Measurements from ENCODE around the gene ARL14EP. TPM values are rescaled to one million over a fixed set of nuclear protein-coding genes. Genes with fewer than 3 reads are reported as not detected.

Gene ARL14EP
- polyA plus RNA-seq, 1 donor (not counting 4 experiments of a cell fraction or from before 2014, with no cell fraction given), result 32.6 TPM

GRCh38 chr11:30377347-30377746 lies 54.4 kb downstream of the ARL14EP start:
- peak; percentile 13 for DNase-seq (ENCODE audit: low read depth, low spot score)
- Histone ChIP-seq H3K9me3 (ENCODE audit: control insufficient read depth, low read depth, low read length) (no peaks in the 10 kb centered on the region), H3K79me2 (ENCODE audit: control insufficient read depth, insufficient read depth, low read length) (no peaks in the 10 kb centered on the region), H2AFZ (ENCODE audit: control insufficient read depth, low read length) (no peak overlapping the region), H3K4me3 (ENCODE audit: control insufficient read depth in 2 of 3, extremely low read depth in 1 of 3, insufficient read depth in 2 of 3, low read depth in 1 of 3, low read length in 3 of 3) (no peak overlapping the region), H3K9me1 (ENCODE audit: control insufficient read depth, extremely low read depth, insufficient read depth, low read length) (no peaks in the 10 kb centered on the region), H3K4me2 (ENCODE audit: control insufficient read depth, extremely low read depth, insufficient read depth, low read depth, low read length) (peak overlapping the region; percentile 47), H3K9ac (ENCODE audit: control insufficient read depth, extremely low read depth, insufficient read depth, low read length) (no peak overlapping the region), H4K20me1 (ENCODE audit: control insufficient read depth, extremely low read depth, insufficient read depth, low read length) (no peaks in the 10 kb centered on the region), H3K36me3 (ENCODE audit: control insufficient read depth in 2 of 2, extremely low read depth in 1 of 2, insufficient read depth in 2 of 2, low read length in 2 of 2) (no peaks in the 10 kb centered on the region), H3K27me3 (ENCODE audit: control insufficient read depth, extremely low read depth, insufficient read depth, low read length) (no peaks in the 10 kb centered on the region), H3K27ac (ENCODE audit: control insufficient read depth, insufficient read depth, low read length) (no peak overlapping the region), H3K4me1 (ENCODE audit: control insufficient read depth, extremely low read depth, insufficient read depth, low read length) (peaks cover 6% of the 10 kb centered on the region)
- no peak for FAIRE-seq
- TF ChIP-seq CTCF (optimal IDR thresholded peaks at IDR 0.05 in 1 of 3, IDR thresholded peaks at IDR 0.05 in 1 of 3, conservative IDR thresholded peaks at IDR 0.05 in 1 of 3; ENCODE audit: extremely low read depth in 1 of 3, insufficient read depth in 2 of 3, low read length in 3 of 3) (no peak), EZH2 (IDR thresholded peaks at IDR 0.05; ENCODE audit: low read length) (no peak)
- dilution Hi-C loops (cut with MboI; ENCODE audit: extremely low pct_ligation_motif_present, low sequenced_read_pairs), result no loop called here

- H3K4me1 ChIP-seq (ENCODE audit: control insufficient read depth, extremely low read depth, insufficient read depth, low read length), result peaks cover 6% of the 10 kb centered on the region
- no peak overlapping the region for H2AFZ ChIP-seq (ENCODE audit: control insufficient read depth, low read length)
- H3K9me3 ChIP-seq (ENCODE audit: control insufficient read depth, low read depth, low read length), result no peaks in the 10 kb centered on the region
- no peak overlapping the region for H3K9ac ChIP-seq (ENCODE audit: control insufficient read depth, extremely low read depth, insufficient read depth, low read length)
- no peaks in the 10 kb centered on the region for H3K9me1 ChIP-seq (ENCODE audit: control insufficient read depth, extremely low read depth, insufficient read depth, low read length)
- H4K20me1 ChIP-seq (ENCODE audit: control insufficient read depth, extremely low read depth, insufficient read depth, low read length), result no peaks in the 10 kb centered on the region
- H3K36me3 ChIP-seq (ENCODE audit: control insufficient read depth in 2 of 2, extremely low read depth in 1 of 2, insufficient read depth in 2 of 2, low read length in 2 of 2), result no peaks in the 10 kb centered on the region
- dilution Hi-C loops (cut with MboI; ENCODE audit: extremely low pct_ligation_motif_present, low sequenced_read_pairs), result no loop called here
- no peak for TF ChIP-seq EZH2 (IDR thresholded peaks at IDR 0.05; ENCODE audit: low read length)
- no peak for TF ChIP-seq CTCF (optimal IDR thresholded peaks at IDR 0.05 in 1 of 3, IDR thresholded peaks at IDR 0.05 in 1 of 3, conservative IDR thresholded peaks at IDR 0.05 in 1 of 3; ENCODE audit: extremely low read depth in 1 of 3, insufficient read depth in 2 of 3, low read length in 3 of 3)
- H3K4me2 ChIP-seq (ENCODE audit: control insufficient read depth, extremely low read depth, insufficient read depth, low read depth, low read length), result no peak overlapping the region
- H3K79me2 ChIP-seq (ENCODE audit: control insufficient read depth, insufficient read depth, low read length), result no peaks in the 10 kb centered on the region
- FAIRE-seq (no peak), DNase-seq (ENCODE audit: low read depth, low spot score) (no peak)
- no peak overlapping the region for H3K27ac ChIP-seq (ENCODE audit: control insufficient read depth, insufficient read depth, low read length)
- H3K4me3 ChIP-seq (ENCODE audit: control insufficient read depth in 2 of 3, extremely low read depth in 1 of 3, insufficient read depth in 2 of 3, low read depth in 1 of 3, low read length in 3 of 3), result no peak overlapping the region
- no peaks in the 10 kb centered on the region for H3K27me3 ChIP-seq (ENCODE audit: control insufficient read depth, extremely low read depth, insufficient read depth, low read length)
These were observed 57.9 kb downstream of the ARL14EP start for GRCh38 chr11:30380846-30381245.

Data from keratinocyte (primary cell).